HG03342 (cell line): ENCODE results near the gene HEATR1.
"Not testable (repeated sequence)": the region's sequence is repeated elsewhere in the genome, so short reads cannot be mapped to it uniquely, and the experiment has no call there.

Source experiments
- ATAC-seq: cut with Tn5 transposase; IDR thresholded peaks from one replicate; pipeline ENCODE4 v1.9.1; 2021; ENCODE audit warnings: mild to moderate bottlenecking, moderate library complexity; ENCODE audit not compliant: unreplicated experiment

Gene HEATR1

GRCh38 chr1:236514703-236515442 is 89.4 kb downstream of the HEATR1 start:
- ATAC-seq = no peak

- ATAC-seq = no peak
Observed at GRCh38 chr1:236511735-236512418, 92.4 kb downstream of the HEATR1 start.

DNA sequence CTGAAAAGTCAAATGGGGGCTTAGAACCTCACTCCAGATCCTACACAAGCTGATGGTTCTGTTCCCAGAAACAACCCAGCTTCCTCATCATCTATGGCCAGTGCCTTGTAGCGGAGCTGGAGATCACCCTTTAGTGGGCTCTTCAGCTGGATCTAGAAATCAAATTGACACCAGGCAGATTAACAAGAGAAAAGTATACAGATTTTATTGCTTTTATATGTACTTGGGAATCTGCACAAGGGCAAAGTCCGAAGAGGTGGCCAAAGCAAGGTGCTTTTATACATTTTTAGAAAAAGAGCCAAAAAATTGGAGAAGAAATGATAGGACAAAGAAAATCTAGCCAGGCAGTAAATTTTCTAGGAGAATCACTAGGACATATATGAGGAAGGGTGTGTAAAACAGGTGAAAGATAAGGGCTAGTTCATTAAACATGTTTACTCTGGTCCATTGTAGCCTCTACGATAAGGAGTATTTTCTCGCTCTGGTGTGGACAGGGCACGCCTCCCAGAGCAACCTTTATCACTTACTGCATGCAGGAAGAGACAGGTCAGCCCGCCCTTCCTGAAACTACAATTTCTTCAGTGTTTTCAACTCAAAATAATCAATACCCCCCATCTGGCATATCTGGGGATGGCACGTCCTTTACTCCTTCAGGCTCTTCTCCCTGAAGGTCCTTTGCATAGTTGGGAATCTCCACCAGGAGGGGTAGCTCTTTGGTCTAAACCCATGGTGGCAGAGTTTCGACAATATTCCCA is 94.5 kb downstream of the HEATR1 start:
- no peak for ATAC-seq

- no peak for ATAC-seq
Observed at GRCh38 chr1:236509203-236509602, 95.1 kb downstream of the HEATR1 start.

GRCh38 chr1:236508593-236509027 is 95.7 kb downstream of the HEATR1 start:
- no peak for ATAC-seq

DNA sequence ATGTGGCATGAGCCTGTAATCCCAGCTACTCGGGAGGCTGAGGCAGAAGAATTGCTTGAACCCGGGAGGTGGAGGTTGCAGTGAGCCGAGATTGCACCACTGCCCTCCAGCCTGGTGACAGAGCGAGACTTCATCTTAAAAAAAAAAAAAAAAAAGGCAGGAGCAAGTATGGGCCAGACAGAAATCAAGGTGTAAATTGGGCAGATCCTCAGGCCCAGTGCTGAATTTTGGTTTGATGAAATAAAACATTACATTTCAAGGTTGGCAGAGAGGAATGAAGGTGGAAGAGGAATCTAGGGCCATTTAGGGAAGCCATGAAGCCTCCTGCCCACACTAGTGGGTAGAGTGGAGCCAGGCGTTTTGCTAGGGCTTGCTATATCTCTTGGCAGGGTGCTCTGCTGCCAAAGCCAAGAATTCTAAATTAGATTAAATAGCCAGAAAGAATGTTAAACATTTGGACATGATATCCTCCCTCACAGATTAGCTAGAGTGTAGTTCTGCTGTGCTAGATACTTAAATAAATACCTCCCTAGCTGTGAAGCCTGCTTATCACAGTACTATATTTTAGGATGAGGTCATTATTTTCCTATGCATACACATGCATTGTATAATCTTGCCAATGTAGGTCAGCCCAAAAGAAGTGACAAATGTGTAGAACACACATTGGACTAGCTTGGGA is 97.2 kb downstream of the HEATR1 start:
- no peak for ATAC-seq

DNA sequence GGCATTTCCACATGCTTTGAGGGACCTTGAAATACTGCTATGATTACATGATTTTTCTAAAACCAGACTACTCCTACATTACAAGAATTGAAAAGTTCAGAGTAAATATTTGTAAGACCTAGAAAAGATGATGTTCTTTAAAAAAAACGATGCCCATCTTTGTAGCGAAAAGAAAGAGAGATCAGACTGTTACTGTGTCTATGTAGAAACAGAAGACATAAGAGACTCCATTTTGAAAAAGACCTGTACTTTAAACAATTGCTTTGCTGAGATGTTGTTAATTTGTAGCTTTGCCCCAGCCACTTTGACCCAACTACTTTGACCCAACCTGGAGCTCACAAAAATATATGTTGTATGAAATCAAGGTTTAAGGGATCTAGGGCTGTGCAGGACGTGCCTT is 100.0 kb downstream of the HEATR1 start:
- not testable (repeated sequence) for ATAC-seq

- ATAC-seq = no peak
Observed at GRCh38 chr1:236502972-236503639, 101.2 kb downstream of the HEATR1 start.

DNA sequence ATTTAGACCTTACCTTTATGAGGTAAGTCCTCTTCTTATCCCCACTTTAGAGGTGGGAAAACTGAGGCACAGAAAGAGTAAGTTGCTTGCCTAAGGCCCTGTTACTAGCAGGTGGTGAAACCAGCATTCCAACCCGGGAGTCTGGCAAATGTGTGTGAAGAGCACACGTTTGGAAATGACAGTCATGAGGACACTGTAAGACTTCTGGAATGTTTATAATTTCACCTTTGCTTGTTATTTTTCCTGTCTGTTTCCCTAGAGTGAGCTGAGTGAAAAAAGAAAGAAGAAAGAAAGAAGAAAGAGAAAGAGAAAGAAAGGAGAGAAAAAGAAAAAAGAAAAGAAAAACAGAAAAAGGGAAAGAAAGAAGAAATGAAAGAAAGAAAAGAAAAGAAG is 101.7 kb downstream of the HEATR1 start:
- no peak for ATAC-seq

DNA sequence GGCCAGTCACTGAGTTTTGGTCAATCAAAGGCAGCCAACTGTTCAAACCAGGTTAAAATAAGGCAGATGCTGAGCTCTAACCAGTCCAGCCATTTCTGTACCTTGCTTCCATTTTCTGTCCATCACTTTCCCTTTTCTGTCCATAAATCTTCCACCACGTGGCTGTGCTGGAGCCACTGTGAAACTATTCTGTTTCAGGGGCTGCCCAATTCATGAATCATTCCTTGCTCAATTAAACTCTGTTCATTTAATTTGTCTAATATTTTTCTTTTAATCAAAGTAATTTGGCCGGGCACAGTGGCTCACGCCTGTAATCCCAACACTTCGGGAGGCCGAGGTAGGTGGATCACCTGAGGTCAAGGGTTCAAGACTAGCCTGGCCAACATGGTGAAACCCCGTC is 103.2 kb downstream of the HEATR1 start:
- ATAC-seq = no peak
